HL-60 (cell line): ENCODE results near the gene HTR3A.

ENCODE experiments used
- DNase-seq, 2 experiments: peaks; one replicate each; pipeline ENCODE4 v3.0.0-alpha.2; 2010 to 2020; ENCODE audit warnings: low read depth in 1 of 2, low spot score in 1 of 2
- H3K27ac ChIP-seq: fragments of 250-450 bp; sonication (Bioruptor Pico); replicated peaks from 2 replicates; pipeline ENCODE4 v1.5.1; 2020; ENCODE audit warnings: mild to moderate bottlenecking, moderate library complexity
- H3K27me3 ChIP-seq: fragments of 250-450 bp; sonication (Bioruptor Pico); 2 replicates; pipeline ENCODE4 v1.5.1; 2021; ENCODE audit warnings: mild to moderate bottlenecking, moderate library complexity; ENCODE audit not compliant: insufficient read depth, poor library complexity, severe bottlenecking
- H3K4me3 ChIP-seq: replicated peaks from 2 replicates; pipeline ENCODE4 v1.5.1; 2011; ENCODE audit warnings: mild to moderate bottlenecking, control low read depth, low read length; ENCODE audit not compliant: insufficient read depth
- CTCF ChIP-seq: IDR thresholded peaks from one replicate; pipeline ENCODE4 v1.5.1; 2011; ENCODE audit warnings: low read length, control low read depth, inconsistent platforms; ENCODE audit not compliant: insufficient read depth
- GABPA ChIP-seq: IDR thresholded peaks from 2 replicates; pipeline ENCODE4 v1.6.1; 2012; ENCODE audit warnings: low read depth
- POLR2AphosphoS5 ChIP-seq: IDR thresholded peaks from 2 replicates; pipeline ENCODE4 v1.6.1; 2012; ENCODE audit warnings: low read depth
- REST ChIP-seq: IDR thresholded peaks from 2 replicates; pipeline ENCODE4 v1.6.1; 2012; ENCODE audit warnings: low read depth; ENCODE audit not compliant: insufficient replicate concordance
- SPI1 ChIP-seq: IDR thresholded peaks from 2 replicates; pipeline ENCODE4 v1.6.1; 2012; ENCODE audit warnings: low read depth, mild to moderate bottlenecking, borderline replicate concordance

The HTR3A gene

GRCh38 chr11:113994077-113994954 lies 19.4 kb downstream of the HTR3A start:
- TF ChIP-seq CTCF (peak; percentile 33), GABPA (no peak), POLR2AphosphoS5 (no peak), REST (no peak), SPI1 (no peak)
- H3K27ac ChIP-seq, result no peak overlapping the region
- no peak overlapping the region for H3K4me3 ChIP-seq
- DNase-seq, result no peak
- no peaks in the 10 kb centered on the region for H3K27me3 ChIP-seq

- no peaks in the 10 kb centered on the region for H3K27me3 ChIP-seq
- no peak overlapping the region for H3K4me3 ChIP-seq
- no peak overlapping the region for H3K27ac ChIP-seq
- TF ChIP-seq POLR2AphosphoS5, result no peak
- no peak for TF ChIP-seq SPI1
- no peak for TF ChIP-seq REST
- TF ChIP-seq CTCF, result no peak
- no peak for TF ChIP-seq GABPA
- no peak for DNase-seq
Measured at GRCh38 chr11:113997473-113997872, 22.6 kb downstream of the HTR3A start.

- no peak overlapping the region for H3K4me3 ChIP-seq
- H3K27me3 ChIP-seq, result no peaks in the 10 kb centered on the region
- DNase-seq, result no peak
- TF ChIP-seq SPI1, result no peak
- TF ChIP-seq CTCF, result no peak
- TF ChIP-seq GABPA, result no peak
- no peak for TF ChIP-seq REST
- TF ChIP-seq POLR2AphosphoS5, result no peak
- no peak overlapping the region for H3K27ac ChIP-seq
Measured at GRCh38 chr11:113998574-113998973, 23.7 kb downstream of the HTR3A start.
